Umbilical cord (tissue), 2 donors: ENCODE data around the gene RAVER1. TPM values are rescaled to one million over a fixed set of nuclear protein-coding genes. Genes with fewer than 3 reads are reported as not detected.
"Not testable (repeated sequence)": the region's sequence is repeated elsewhere in the genome, so short reads cannot be mapped to it uniquely, and the experiment has no call there.

Source experiments
- DNase-seq: peaks from one replicate; pipeline ENCODE4 v3.0.0-alpha.2; 2015; ENCODE audit warnings: low spot score
- total RNA-seq: library from RNA; depleted of rRNA; stranded (reverse); fragments of >200 nt; gene quantifications from one replicate; pipeline ENCODE4 v1.2.3, GENCODE V29; 2014; ENCODE audit warnings: low replicate concordance; ENCODE audit not compliant: insufficient read depth

Gene RAVER1, protein sequence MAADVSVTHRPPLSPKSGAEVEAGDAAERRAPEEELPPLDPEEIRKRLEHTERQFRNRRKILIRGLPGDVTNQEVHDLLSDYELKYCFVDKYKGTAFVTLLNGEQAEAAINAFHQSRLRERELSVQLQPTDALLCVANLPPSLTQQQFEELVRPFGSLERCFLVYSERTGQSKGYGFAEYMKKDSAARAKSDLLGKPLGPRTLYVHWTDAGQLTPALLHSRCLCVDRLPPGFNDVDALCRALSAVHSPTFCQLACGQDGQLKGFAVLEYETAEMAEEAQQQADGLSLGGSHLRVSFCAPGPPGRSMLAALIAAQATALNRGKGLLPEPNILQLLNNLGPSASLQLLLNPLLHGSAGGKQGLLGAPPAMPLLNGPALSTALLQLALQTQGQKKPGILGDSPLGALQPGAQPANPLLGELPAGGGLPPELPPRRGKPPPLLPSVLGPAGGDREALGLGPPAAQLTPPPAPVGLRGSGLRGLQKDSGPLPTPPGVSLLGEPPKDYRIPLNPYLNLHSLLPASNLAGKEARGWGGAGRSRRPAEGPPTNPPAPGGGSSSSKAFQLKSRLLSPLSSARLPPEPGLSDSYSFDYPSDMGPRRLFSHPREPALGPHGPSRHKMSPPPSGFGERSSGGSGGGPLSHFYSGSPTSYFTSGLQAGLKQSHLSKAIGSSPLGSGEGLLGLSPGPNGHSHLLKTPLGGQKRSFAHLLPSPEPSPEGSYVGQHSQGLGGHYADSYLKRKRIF
- 5.8 TPM for total RNA-seq

DNA sequence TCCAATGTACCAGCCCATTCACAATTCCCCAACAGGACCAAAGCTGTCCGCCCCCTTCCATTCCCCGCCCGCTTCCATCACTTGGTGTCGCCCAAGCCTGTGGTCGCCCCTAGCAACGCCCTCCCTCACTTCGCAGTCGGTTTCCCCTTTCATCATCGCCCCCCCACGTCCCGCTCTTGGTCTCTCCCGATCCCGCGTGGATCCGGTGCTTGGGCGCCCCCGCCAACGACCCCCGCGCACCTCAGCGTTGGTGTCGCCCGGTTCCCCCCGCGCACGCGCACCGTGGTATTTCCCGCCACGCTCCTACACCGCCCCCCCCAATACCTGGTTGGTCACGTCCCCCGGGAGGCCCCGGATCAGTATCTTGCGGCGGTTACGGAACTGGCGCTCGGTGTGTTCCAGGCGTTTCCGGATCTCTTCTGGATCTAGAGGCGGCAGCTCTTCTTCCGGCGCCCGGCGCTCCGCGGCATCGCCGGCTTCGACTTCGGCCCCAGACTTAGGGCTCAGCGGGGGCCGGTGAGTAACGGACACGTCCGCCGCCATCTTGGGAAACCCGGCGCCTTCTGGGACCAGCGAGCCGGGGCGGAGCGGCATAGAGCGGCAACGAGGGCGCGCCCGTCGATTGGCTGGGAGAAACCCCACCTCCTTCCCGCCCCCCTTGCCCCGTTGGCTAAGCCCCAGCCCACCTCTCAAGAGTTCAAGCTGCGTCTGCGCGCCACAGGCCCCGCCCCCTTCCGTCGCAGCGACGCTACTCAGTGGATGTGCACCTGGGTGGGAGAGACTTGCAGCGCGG, at the start of gene RAVER1:
RAVER1 (minus strand) TSS at position 565 of the 793 bp plus-strand sequence; CDS start at position 543, 22 bp downstream.
- peak; percentile 99 for DNase-seq

DNA sequence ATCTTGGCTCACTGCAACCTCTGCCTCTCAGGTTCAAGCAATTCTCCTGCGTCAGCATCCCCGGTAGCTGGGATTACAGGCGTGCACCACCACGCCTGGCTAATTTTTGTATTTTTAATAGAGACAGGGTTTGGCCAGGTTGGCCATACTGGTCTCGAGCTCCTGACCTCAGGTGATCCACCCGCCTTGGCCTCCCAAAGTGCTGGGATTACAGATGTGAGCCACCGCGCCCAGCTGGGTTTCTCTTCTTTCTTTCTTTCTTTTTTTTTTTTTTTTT, 49.8 kb upstream of the RAVER1 start:
- not testable (repeated sequence) for DNase-seq

DNA sequence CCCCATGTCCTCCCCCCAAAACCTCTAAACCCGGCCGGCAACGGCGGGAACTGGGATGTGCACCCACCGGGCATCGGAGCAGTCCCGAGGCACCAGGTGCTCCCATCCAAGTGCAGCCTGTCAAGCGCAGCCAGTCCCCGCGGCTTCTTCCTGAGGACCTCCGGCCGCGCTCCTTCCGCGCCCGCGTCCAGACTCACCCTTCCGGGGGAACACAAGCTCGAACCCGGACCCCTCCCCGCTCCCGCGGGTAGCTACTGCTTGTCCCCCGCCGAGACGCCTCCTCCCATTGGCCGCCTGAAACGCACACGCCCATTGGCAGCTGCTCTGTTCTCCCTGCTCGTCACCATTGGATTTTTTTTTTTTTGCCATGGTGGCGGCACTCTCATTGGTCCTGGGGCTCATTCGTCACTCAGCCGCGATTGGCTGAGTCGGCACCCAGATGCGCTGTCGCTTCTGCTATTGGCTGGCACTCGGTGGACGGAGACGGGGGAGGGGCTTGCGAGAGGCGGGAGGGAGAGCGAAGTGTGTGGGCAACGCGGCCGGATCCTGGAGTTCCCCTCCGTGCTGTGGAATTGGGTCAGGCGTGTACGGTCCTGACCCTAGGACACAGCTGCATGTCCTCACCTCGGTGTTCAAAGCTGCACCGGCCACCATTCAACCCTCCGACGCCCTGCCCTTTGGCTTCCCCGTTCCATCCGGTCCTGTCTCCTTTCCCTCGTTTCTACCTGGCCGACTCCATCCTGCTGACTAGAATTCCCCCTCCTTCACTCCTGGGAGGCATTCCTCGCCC, 47.2 kb upstream of the RAVER1 start, which contains the start of gene TYK2:
TYK2 (minus strand) TSS at position 260 of the 790 bp plus-strand sequence. CDS start 2,166 bp downstream, outside the sequence.
- peak; percentile 100 for DNase-seq

DNA sequence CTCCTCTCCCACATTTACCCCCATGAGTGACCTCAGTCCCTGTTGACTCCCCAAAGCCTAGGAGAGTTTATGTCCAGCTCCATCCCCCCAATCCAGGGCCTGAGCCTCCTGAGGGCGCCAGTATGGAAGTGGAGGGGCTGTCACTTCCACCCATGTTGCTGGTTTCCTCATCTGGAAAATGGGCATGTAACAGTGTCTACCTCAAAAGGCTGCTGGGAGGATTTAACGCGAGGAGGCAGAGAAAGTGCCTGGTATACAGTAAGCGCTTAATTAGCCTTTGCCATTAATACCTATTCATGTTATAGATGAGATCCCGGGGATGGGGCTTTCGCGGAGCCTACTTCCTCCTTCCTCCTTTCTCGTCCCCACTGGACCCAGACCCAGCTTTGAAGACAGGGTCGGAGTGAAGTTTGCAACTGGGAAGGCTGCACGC, 46.6 kb upstream of the RAVER1 start:
- no peak for DNase-seq

DNA sequence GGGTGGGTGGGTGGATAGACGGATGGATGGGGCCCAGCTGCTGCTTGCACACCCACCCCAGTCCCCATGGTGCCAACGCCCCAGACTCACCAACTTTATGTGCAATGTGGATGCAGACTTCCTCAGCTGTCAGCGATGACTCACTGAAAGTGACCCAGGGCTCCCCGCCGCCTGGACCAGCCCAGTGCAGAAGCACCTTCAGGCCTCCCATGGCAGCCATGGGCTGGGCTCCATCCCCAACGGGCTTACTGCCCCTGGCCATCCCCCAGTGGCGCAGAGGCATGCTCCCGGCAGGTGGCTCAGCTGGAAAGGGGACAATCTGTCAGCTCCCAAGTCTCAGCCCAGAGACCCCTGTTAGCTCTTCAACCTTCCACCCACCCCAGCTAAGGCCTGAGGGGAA, 44.8 kb upstream of the RAVER1 start:
- no peak for DNase-seq

DNA sequence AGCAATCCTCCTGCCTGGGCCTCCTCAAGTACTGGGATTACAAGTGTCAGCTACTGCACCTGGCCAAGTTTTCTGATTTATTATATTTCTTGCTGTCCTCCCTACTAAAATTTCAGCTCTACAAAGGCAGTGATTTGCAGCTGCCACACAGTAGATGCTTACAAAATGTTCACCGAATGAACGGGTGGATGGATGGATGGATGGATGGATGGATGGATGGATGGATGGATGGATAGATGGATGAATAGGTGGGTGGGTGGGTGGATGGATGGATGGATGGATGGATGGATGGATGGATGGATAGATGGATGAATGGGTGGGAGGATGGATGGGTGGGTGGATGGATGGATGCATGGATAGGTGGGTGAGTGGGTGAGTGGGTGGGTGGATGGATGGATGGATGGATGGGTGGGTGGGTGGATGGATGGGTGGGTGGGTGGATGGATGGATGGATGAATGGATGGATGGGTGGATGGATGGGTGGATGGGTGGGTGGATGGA, 43.9 kb upstream of the RAVER1 start:
- not testable (repeated sequence) for DNase-seq

DNA sequence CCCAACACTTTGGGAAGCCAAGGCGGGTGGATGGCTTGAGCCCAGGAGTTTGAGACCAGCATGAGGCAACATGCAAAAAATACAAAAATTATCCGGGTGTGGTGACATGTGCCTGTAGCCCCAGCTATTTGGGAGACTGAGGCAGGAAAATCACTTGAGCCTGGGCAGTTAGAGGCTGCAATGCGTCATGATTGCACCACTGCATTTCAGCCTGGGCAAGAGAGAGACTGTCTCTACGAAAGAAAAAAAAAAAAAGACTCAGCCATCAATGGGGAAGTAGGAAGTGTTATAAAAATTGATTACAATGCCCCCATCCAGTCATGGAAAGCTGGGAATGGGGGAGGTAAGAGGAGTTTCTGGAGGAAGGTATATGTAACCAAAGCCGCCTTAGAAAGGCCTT, 41.6 kb upstream of the RAVER1 start:
- DNase-seq, result no peak

DNA sequence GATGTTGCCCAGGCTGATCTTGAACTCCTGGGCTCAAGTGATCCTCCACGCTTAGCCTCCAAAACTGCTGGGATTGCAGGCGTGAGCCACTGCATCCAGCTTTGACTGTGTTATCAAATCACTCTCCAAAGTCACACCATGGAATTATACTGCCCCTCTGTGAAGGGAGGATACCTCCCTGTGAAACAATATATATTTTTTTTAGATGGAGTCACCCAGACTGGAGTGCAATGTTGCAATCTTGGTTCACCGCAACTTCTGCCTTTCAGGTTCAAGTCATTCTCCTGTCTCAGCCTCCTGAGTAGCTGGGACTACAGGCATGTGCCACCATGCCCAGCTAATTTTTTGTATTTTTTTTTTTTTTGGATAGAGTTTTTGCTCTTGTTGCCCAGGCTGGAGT, 39.4 kb upstream of the RAVER1 start:
- no peak for DNase-seq

DNA sequence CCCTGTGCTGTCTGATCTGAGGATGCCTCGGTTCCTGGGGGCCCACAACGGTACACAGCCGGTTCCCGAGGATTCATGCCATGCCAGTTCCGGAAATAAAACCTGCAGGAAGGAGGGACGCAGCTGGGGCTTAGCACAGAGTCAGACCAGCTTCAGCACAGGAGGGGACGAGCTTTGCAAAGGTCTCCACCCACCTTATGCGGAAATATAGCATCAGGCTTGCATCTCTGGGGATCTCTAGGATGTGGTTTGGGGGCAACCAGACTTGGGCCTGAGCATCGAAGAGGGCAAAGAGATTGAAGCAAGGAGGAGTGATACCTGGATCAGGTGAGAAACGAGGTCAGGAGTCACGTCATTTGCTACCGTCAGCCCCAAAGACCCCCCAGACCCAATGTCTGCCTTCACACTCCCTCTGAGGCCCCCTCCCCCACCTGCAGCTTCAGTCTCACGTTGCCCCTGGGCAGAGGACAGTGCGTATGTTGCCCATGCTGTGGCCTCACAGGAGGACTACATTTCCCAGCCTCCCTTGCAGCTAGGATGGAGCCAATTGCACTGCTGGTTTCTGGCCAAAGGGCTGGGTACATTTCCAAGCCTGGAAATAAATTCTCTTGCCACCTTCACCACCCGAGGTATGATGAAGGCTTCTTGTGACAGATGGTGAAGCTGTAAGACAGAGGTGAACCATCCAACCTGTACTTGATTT, 34.9 kb upstream of the RAVER1 start:
- DNase-seq, result no peak

DNA sequence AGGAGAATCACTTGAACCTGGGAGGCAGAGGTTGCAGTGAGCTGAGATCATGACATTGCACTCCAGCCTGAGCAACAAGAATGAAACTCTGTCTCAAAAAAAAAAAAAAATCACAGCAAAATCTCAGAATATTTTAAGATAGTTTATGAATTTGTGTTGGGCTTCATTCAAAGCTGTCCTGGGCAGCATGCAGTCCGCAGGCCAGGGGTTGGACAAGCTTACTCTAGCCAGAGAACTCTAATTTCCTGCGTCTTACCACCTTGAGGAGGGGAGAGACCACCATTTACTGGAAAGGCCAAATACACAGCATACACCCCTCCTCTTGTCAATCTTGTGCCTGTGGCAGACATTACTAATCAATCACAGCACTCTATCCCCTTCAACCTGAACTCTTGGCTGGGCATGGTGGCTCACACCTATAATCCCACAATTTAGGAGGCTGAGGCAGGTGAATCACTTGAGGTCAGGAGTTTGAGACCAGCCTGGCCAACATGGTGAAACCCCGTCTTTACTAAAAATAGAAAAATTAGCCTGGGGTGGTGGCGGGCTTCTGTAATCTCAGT, 33.7 kb upstream of the RAVER1 start:
- DNase-seq, result not testable (repeated sequence)

DNA sequence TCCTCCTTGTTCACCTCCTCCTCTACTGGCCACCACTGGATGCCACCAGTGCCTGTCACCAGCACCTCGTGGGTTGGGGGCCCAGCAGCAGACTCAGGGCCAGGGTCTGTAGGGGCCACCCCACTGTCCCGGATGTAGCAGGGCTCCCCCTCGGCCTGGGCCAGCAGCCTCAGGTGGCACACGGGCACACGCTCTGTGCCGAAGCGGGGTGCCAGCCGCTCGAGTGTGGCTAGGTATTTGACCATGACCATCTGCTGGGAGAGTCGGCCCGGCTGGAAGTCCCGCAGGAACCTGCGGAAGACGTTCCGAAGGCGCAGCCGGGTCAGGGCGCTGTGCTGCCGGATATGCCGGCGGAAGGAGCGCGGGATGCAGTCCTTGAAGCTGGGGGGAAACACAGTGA, 32.2 kb upstream of the RAVER1 start:
- no peak for DNase-seq

DNA sequence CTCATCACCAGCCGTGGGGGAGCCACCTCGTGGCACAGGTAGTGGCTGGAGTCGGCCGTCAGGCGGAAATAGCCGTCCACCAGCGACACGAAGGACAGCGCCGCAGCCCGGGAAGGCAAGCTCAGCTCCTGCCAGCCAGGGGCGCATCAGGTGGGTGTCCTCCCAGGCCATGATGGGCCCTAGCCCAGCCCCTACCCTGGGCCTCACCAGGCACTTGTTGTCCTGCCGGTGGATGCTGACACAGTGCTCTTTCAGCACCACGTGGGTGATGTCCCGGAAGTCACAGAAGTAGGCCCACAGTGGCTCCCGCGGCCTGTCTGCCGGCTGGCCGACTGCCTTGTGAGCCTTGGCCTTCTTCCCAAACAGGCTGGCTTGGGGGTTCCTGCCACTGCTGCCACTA, 31.3 kb upstream of the RAVER1 start:
- DNase-seq, result no peak

DNA sequence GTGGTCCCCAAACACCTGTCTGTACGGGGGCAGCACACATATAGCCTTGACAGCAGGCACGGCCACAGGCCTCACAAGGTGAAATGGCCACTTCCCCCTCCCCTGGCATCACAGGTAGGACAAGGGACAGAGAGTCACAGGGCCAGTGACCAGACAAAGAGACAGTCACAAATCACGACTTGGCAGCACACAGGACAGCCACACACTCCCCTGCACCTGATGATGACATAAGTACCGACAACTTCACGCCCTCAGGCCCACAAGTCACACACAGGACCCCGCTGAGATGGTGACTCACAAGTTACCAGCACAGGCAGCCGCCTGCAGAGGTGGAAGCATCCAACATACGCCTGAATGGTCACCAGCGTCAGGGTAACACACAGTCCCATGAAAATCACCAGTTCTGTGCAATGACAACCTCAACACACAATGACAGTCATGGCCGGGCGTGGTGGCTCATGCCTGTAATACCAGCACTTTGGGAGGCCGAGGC, 30.5 kb upstream of the RAVER1 start:
- DNase-seq, result no peak

DNA sequence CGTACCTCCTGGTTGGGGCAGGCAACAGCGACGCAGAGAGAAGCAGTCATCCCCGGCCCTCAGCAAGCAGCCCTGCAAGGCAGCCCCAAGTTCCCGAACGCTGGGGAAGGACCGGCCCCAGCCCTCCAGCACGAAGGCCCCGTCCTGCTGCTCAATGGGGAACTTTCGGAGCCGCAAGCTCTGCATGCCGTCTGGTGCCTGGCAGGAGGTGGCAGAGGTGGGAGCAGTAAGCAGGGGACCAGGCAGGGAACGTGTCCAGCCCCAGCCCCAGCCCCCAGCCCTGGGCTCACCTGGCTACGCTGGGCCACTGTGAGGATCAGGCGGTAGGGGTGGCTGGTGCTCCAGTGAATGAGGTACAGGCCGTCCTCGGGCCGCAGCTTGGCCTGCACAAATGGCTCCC, 28.9 kb upstream of the RAVER1 start:
- no peak for DNase-seq

DNA sequence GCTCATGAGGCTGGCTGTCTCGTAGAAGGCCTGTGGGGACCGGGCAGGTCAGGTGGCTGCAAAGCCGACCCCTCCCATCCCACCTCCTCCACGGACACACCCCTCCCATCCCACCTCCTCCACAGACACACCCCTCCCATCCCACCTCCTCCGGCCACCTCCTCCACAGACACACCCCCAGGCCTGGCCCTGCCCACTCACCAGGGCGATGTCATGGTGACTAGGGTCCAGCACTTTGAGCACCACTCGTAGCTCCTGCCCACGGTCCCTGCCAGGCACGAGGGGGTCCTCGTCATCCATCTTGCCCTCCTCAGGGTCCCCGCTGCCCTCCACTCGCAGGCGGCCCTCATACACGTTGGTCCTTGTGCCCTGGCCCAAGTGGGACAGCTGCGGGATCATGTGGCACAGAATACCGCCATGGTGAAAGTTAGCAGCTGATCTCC, 28.3 kb upstream of the RAVER1 start:
- no peak for DNase-seq

DNA sequence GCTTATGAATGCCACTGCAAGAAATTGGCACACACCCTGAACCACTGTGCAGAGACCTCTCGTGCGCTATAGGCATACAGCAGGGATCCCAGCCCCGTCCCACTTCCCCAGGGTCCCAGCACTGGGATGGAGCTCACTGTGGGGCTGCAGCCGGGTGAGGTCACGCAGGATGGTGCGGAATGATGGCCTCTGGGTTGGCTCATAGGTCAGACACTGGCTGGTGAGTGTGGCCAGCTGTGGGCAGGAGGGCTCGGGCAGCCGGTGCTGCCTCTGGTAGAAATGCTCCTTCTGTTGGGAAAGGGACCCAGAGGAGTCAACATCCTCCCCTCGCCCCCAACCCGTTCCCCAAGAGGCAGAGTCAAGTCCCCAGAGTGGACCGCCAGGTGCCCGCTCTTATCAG, 23.1 kb upstream of the RAVER1 start:
- DNase-seq, result no peak

DNA sequence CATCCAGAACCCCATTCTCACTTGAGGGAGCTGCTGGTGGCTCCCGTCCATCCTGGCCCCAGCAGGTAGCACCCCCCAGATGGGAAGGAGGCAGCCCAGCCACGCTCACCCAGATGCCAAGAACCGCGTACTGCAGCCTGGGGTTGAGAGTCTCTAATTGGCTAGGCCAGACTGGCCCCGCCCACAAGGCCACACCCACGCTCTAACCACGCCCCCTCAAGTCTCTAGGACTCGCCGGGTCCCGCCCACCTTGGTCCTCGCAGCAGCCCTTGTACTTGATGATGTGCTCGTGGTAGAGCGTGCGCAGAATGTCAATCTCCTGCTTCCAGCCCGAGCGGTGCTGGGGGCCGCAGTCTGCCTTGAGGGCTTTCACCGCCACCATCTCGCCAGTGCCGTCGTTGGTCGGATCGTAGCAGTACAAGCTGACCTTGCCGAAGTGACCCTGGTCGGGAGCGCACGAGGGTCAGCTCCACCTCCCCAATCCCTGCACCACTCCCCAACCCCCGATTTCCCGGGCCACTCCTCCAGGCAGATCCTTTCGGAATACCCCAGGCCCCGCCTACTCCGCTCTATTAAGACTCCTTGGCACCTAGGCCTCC, 20.6 kb upstream of the RAVER1 start:
- peak; percentile 41 for DNase-seq

DNA sequence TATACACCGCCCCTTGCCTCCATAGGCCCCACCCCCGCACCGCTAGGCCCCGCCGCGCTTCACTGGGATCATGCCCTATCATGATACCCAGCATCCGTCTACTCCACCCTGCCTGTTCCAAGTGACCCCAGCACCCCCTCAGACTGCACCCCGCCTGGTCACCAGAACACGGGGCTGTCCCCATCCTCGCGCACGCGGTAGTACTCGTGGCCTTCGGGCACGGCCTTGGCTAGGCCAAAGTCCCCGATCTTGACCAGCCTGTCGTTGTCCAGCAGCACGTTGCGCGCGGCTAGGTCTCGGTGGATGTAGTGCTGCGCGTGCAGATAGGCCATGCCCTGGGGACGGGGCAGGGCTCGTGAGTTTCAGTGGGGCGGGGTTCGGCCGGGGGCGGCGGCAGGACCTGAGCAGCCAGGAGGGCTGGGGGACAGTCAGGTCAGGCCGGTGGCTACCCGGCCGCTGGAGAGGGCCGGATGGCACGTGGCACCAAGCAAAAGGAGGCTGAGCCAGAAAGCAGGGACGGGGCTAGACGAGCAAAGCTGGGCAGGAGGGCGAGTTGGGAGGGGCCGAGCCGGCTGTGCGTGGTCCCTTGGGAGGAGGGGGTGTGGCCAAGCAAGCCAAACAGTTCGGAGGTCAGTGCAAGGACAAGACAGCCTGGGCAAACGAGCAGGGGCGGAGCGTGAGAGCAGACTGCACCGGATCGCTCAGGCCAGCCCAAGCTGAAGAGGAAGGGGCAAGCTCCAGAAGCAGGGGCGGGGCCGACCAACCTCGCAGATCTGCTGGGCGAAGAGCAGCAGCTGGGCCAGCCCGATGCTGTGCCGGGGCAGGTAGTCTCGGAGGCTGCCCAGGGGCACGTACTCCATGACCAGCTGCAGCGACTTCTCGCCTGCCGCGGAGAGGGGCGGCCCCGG, 19.7 kb upstream of the RAVER1 start:
- DNase-seq, result peak; percentile 63
